Effector memory CD4-positive, alpha-beta T cell (primary cell): Measurements from ENCODE around the gene MPI.
A peak's percentile ranks its signal among the peaks of the same experiment; 100 is the strongest.
"Not testable (repeated sequence)": the region's sequence is repeated elsewhere in the genome, so short reads cannot be mapped to it uniquely, and the experiment has no call there.

ENCODE experiments used
- DNase-seq, 3 donors: peaks; one replicate each; pipeline ENCODE4 v3.0.0-alpha.2; 2020
- H3K27ac ChIP-seq: 2 replicates; pipeline ENCODE4 v1.7.0; 2013; ENCODE audit warnings: mild to moderate bottlenecking, low read length, moderate library complexity; ENCODE audit not compliant: insufficient read depth, poor library complexity, severe bottlenecking
- H3K27me3 ChIP-seq: replicated peaks from 2 replicates; pipeline ENCODE4 v1.7.0; 2013; ENCODE audit warnings: mild to moderate bottlenecking, low read length; ENCODE audit not compliant: insufficient read depth, control insufficient read depth, poor library complexity, severe bottlenecking
- H3K36me3 ChIP-seq: 2 replicates; pipeline ENCODE4 v1.7.0; 2013; ENCODE audit warnings: mild to moderate bottlenecking, low read length, moderate library complexity; ENCODE audit not compliant: control insufficient read depth, insufficient read depth
- H3K4me1 ChIP-seq: 2 replicates; pipeline ENCODE4 v1.7.0; 2013; ENCODE audit warnings: low read length, mild to moderate bottlenecking; ENCODE audit not compliant: control insufficient read depth, insufficient read depth, poor library complexity, severe bottlenecking
- H3K4me3 ChIP-seq: 2 replicates; pipeline ENCODE4 v1.7.0; 2013; ENCODE audit warnings: low read length, low read depth, mild to moderate bottlenecking; ENCODE audit not compliant: insufficient read depth, poor library complexity, severe bottlenecking
- H3K9me3 ChIP-seq: 2 replicates; pipeline ENCODE4 v1.7.0; 2013; ENCODE audit warnings: mild to moderate bottlenecking, low read length, moderate library complexity; ENCODE audit not compliant: control insufficient read depth

MPI gene

GRCh38 chr15:74889390-74889882 lies 406 bp upstream of the MPI start:
- Histone ChIP-seq H3K27ac (peak overlapping the region; percentile 79), H3K4me3 (peak overlapping the region; percentile 94), H3K36me3 (peaks cover 7% of the 10 kb centered on the region), H3K4me1 (peaks cover 26% of the 10 kb centered on the region), H3K27me3 (no peaks in the 10 kb centered on the region), H3K9me3 (no peaks in the 10 kb centered on the region)
- peak in 1 of 3 donors; percentile 6 for DNase-seq

GRCh38 chr15:74890665-74890960 lies 771 bp downstream of the MPI start:
- Histone ChIP-seq H3K9me3 (no peaks in the 10 kb centered on the region), H3K27ac (peak overlapping the region; percentile 79)

GRCh38 chr15:74891469-74891868 lies 1.6 kb downstream of the MPI start:
- Histone ChIP-seq H3K4me3 (no peak overlapping the region), H3K4me1 (peaks cover 26% of the 10 kb centered on the region), H3K27me3 (no peaks in the 10 kb centered on the region), H3K36me3 (peaks cover 8% of the 10 kb centered on the region), H3K27ac (peak overlapping the region; percentile 2), H3K9me3 (no peaks in the 10 kb centered on the region)
- DNase-seq = no peak

More at GRCh38 chr15:74890665-74890960, 771 bp downstream of the MPI start:
- DNase-seq = no peak
- H3K4me1 ChIP-seq = peaks cover 26% of the 10 kb centered on the region
- H3K36me3 ChIP-seq = peaks cover 7% of the 10 kb centered on the region
- H3K4me3 ChIP-seq = peak overlapping the region; percentile 94
- H3K27me3 ChIP-seq = no peaks in the 10 kb centered on the region

GRCh38 chr15:74892313-74892712 lies 2.5 kb downstream of the MPI start:
- H3K4me1 ChIP-seq = peaks cover 26% of the 10 kb centered on the region
- no peak overlapping the region for H3K27ac ChIP-seq
- H3K36me3 ChIP-seq = peaks cover 16% of the 10 kb centered on the region
- DNase-seq = no peak
- H3K9me3 ChIP-seq = no peaks in the 10 kb centered on the region
- H3K27me3 ChIP-seq = no peaks in the 10 kb centered on the region
- no peak overlapping the region for H3K4me3 ChIP-seq

- Histone ChIP-seq H3K27me3 (no peaks in the 10 kb centered on the region), H3K4me1 (peaks cover 26% of the 10 kb centered on the region), H3K9me3 (no peaks in the 10 kb centered on the region), H3K27ac (peak overlapping the region; percentile 44), H3K4me3 (no peak overlapping the region), H3K36me3 (peaks cover 16% of the 10 kb centered on the region)
- DNase-seq = no peak
Observed at GRCh38 chr15:74892931-74893330, 3.1 kb downstream of the MPI start.

- H3K27ac ChIP-seq = peak overlapping the region; percentile 44
- peaks cover 26% of the 10 kb centered on the region for H3K4me1 ChIP-seq
- H3K4me3 ChIP-seq = no peak overlapping the region
- DNase-seq = peak in 1 of 3 donors; percentile 20
- no peaks in the 10 kb centered on the region for H3K9me3 ChIP-seq
- H3K36me3 ChIP-seq = peaks cover 16% of the 10 kb centered on the region
- H3K27me3 ChIP-seq = no peaks in the 10 kb centered on the region
Observed at GRCh38 chr15:74893627-74894026, 3.8 kb downstream of the MPI start.

- Histone ChIP-seq H3K36me3 (peaks cover 16% of the 10 kb centered on the region), H3K4me1 (peaks cover 25% of the 10 kb centered on the region)
- not testable (repeated sequence) for H3K27ac ChIP-seq, H3K4me3 ChIP-seq, H3K27me3 ChIP-seq, H3K9me3 ChIP-seq, DNase-seq
Observed at GRCh38 chr15:74894383-74894782, 4.5 kb downstream of the MPI start.

- Histone ChIP-seq H3K9me3 (no peaks in the 10 kb centered on the region), H3K4me3 (no peak overlapping the region), H3K27ac (no peak overlapping the region), H3K36me3 (peaks cover 16% of the 10 kb centered on the region), H3K27me3 (no peaks in the 10 kb centered on the region), H3K4me1 (peaks cover 14% of the 10 kb centered on the region)
- no peak for DNase-seq
Observed at GRCh38 chr15:74895830-74896229, 6.0 kb downstream of the MPI start.

GRCh38 chr15:74896316-74896715 lies 6.5 kb downstream of the MPI start:
- Histone ChIP-seq H3K4me1 (peaks cover 18% of the 10 kb centered on the region), H3K27ac (no peak overlapping the region), H3K36me3 (peaks cover 13% of the 10 kb centered on the region), H3K4me3 (no peak overlapping the region), H3K27me3 (no peaks in the 10 kb centered on the region), H3K9me3 (no peaks in the 10 kb centered on the region)
- no peak for DNase-seq

GRCh38 chr15:74897300-74897701 lies 7.5 kb downstream of the MPI start:
- no peaks in the 10 kb centered on the region for H3K27me3 ChIP-seq
- DNase-seq = no peak
- peaks cover 24% of the 10 kb centered on the region for H3K4me1 ChIP-seq
- H3K4me3 ChIP-seq = no peak overlapping the region
- peaks cover 9% of the 10 kb centered on the region for H3K36me3 ChIP-seq
- no peaks in the 10 kb centered on the region for H3K9me3 ChIP-seq
- H3K27ac ChIP-seq = no peak overlapping the region
